Neural progenitor cell (in vitro differentiated cells): ENCODE measurements around the gene EBF4. TPM values are rescaled to one million over a fixed set of nuclear protein-coding genes. Genes with fewer than 3 reads are reported as not detected.

ENCODE experiments used
- DNase-seq: peaks from one replicate; pipeline ENCODE4 v3.0.0-alpha.2; 2016; ENCODE audit warnings: low spot score
- H2AFZ ChIP-seq: fragments of 200-600 bp; sonication (generic); replicated peaks from 2 replicates; pipeline ENCODE4 v1.6.1; 2016; ENCODE audit warnings: antibody characterized with exemption
- H3F3A ChIP-seq: fragments of 200-600 bp; sonication (generic); 2 replicates; pipeline ENCODE4 v1.6.1; 2016; ENCODE audit warnings: antibody characterized with exemption, low read depth
- H3K27ac ChIP-seq: fragments of 200-600 bp; sonication (generic); 2 replicates; pipeline ENCODE4 v1.5.1; 2016; ENCODE audit warnings: mild to moderate bottlenecking
- H3K27me3 ChIP-seq: fragments of 200-600 bp; sonication (generic); 2 replicates; pipeline ENCODE4 v1.6.1; 2016; ENCODE audit warnings: mild to moderate bottlenecking, moderate library complexity
- H3K36me3 ChIP-seq: fragments of 200-600 bp; sonication (generic); 2 replicates; pipeline ENCODE4 v1.5.1; 2016
- H3K4me1 ChIP-seq: fragments of 200-600 bp; sonication (generic); 2 replicates; pipeline ENCODE4 v1.6.1; 2016; ENCODE audit warnings: mixed run types
- H3K4me2 ChIP-seq: fragments of 200-600 bp; sonication (generic); 2 replicates; pipeline ENCODE4 v1.6.1; 2016
- H3K4me3 ChIP-seq: fragments of 200-600 bp; sonication (generic); 2 replicates; pipeline ENCODE4 v1.5.1; 2016
- H3K79me2 ChIP-seq: fragments of 200-600 bp; sonication (generic); 2 replicates; pipeline ENCODE4 v1.6.1; 2016; ENCODE audit warnings: low read depth
- H3K9ac ChIP-seq: fragments of 200-600 bp; sonication (generic); 2 replicates; pipeline ENCODE4 v1.6.1; 2016
- H3K9me3 ChIP-seq: fragments of 200-600 bp; sonication (generic); 2 replicates; pipeline ENCODE4 v1.5.1; 2016; ENCODE audit warnings: low read depth
- H4K20me1 ChIP-seq: fragments of 200-600 bp; sonication (generic); 2 replicates; pipeline ENCODE4 v1.6.1; 2016; ENCODE audit warnings: low read depth
- H3K27ac Mint-ChIP-seq: 3 replicates; pipeline ENCODE4 v1.8.0; 2021; ENCODE audit warnings: mixed read lengths
- H3K27me3 Mint-ChIP-seq: 2 replicates; pipeline ENCODE4 v1.8.0; 2022; ENCODE audit warnings: low read depth, mild to moderate bottlenecking, inconsistent platforms, moderate library complexity, mixed read lengths; ENCODE audit not compliant: insufficient read depth
- H3K36me3 Mint-ChIP-seq: 3 replicates; pipeline ENCODE4 v1.8.0; 2021; ENCODE audit warnings: mixed read lengths
- H3K4me1 Mint-ChIP-seq: 3 replicates; pipeline ENCODE4 v1.8.0; 2021; ENCODE audit warnings: mixed read lengths
- H3K4me3 Mint-ChIP-seq: 3 replicates; pipeline ENCODE4 v1.8.0; 2021; ENCODE audit warnings: mild to moderate bottlenecking, moderate library complexity, mixed read lengths
- H3K9me3 Mint-ChIP-seq: 3 replicates; pipeline ENCODE4 v1.8.0; 2020; ENCODE audit warnings: mixed read lengths
- CTCF ChIP-seq: fragments of 200-600 bp; sonication (generic); IDR thresholded peaks from 2 replicates; pipeline ENCODE4 v1.5.1; 2017; ENCODE audit warnings: antibody characterized with exemption, mild to moderate bottlenecking
- EZH2 ChIP-seq: fragments of 200-600 bp; sonication (generic); IDR thresholded peaks from 2 replicates; pipeline ENCODE4 v1.6.1; 2017; ENCODE audit warnings: antibody characterized with exemption, mild to moderate bottlenecking, moderate library complexity
- EZH2phosphoT487 ChIP-seq: fragments of 200-600 bp; sonication (generic); IDR thresholded peaks from 2 replicates; pipeline ENCODE4 v1.6.1; 2017; ENCODE audit warnings: antibody characterized with exemption
- total RNA-seq: library from RNA; depleted of rRNA; stranded (reverse); fragments of >200 nt; gene quantifications from 2 replicates; pipeline ENCODE4 v1.2.3, GENCODE V29; 2015; ENCODE audit warnings: low replicate concordance

The EBF4 gene
- total RNA-seq, 1 donor from 2014 or later: 1.9 TPM

GRCh38 chr20:2748551-2749342 is 56.2 kb downstream of the EBF4 start:
- H3K4me3 Mint-ChIP-seq: no peak overlapping the region

GRCh38 chr20:2749343-2749950 is 56.9 kb downstream of the EBF4 start:
- peaks cover 66% of the 10 kb centered on the region for H3K27me3 Mint-ChIP-seq
- no peaks in the 10 kb centered on the region for H3K9me3 ChIP-seq
- H3K4me1 Mint-ChIP-seq: peaks cover 11% of the 10 kb centered on the region
- no peaks in the 10 kb centered on the region for H3K36me3 Mint-ChIP-seq
- no peak overlapping the region for H3K27ac ChIP-seq
- H3K36me3 ChIP-seq: no peaks in the 10 kb centered on the region
- peaks cover 14% of the 10 kb centered on the region for H3F3A ChIP-seq
- H3K4me3 ChIP-seq: no peak overlapping the region
- H3K27ac Mint-ChIP-seq: no peak overlapping the region
- H4K20me1 ChIP-seq: peaks cover 34% of the 10 kb centered on the region
- no peak overlapping the region for H2AFZ ChIP-seq
- no peak overlapping the region for H3K9ac ChIP-seq
- H3K4me2 ChIP-seq: no peak overlapping the region
- H3K4me3 Mint-ChIP-seq: no peak overlapping the region
- H3K4me1 ChIP-seq: peaks cover 14% of the 10 kb centered on the region
- TF ChIP-seq EZH2 (peak; percentile 56), EZH2phosphoT487 (no peak), CTCF (no peak)
- no peak for DNase-seq
- H3K9me3 Mint-ChIP-seq: no peaks in the 10 kb centered on the region
- no peaks in the 10 kb centered on the region for H3K79me2 ChIP-seq
- peaks cover 100% of the 10 kb centered on the region for H3K27me3 ChIP-seq

More at GRCh38 chr20:2748551-2749342, 56.2 kb downstream of the EBF4 start:
- Histone ChIP-seq H3K4me3 (no peak overlapping the region), H3K9ac (no peak overlapping the region), H3F3A (peaks cover 14% of the 10 kb centered on the region), H3K79me2 (no peaks in the 10 kb centered on the region), H3K4me2 (no peak overlapping the region), H3K36me3 (no peaks in the 10 kb centered on the region), H3K9me3 (no peaks in the 10 kb centered on the region), H4K20me1 (peaks cover 34% of the 10 kb centered on the region), H3K27me3 (peaks cover 100% of the 10 kb centered on the region), H3K27ac (no peak overlapping the region), H2AFZ (no peak overlapping the region), H3K4me1 (peaks cover 14% of the 10 kb centered on the region)
- Mint-ChIP-seq H3K9me3 (no peaks in the 10 kb centered on the region), H3K4me1 (peaks cover 11% of the 10 kb centered on the region), H3K27ac (no peak overlapping the region), H3K36me3 (no peaks in the 10 kb centered on the region), H3K27me3 (peaks cover 64% of the 10 kb centered on the region)
- no peak for DNase-seq
- TF ChIP-seq EZH2: no peak
- no peak for TF ChIP-seq CTCF
- no peak for TF ChIP-seq EZH2phosphoT487

GRCh38 chr20:2749951-2750490 is 57.4 kb downstream of the EBF4 start:
- Histone ChIP-seq H3K4me3 (no peak overlapping the region), H3K4me2 (peak overlapping the region; percentile 84)
- peaks cover 11% of the 10 kb centered on the region for H3K4me1 Mint-ChIP-seq

More at GRCh38 chr20:2749951-2750490, 57.4 kb downstream of the EBF4 start:
- Mint-ChIP-seq H3K4me3 (no peak overlapping the region), H3K9me3 (no peaks in the 10 kb centered on the region), H3K27me3 (peaks cover 67% of the 10 kb centered on the region), H3K36me3 (no peaks in the 10 kb centered on the region), H3K27ac (no peak overlapping the region)
- Histone ChIP-seq H3F3A (peaks cover 14% of the 10 kb centered on the region), H3K9ac (no peak overlapping the region), H3K27ac (no peak overlapping the region), H3K27me3 (peaks cover 100% of the 10 kb centered on the region), H3K4me1 (peaks cover 14% of the 10 kb centered on the region), H3K9me3 (no peaks in the 10 kb centered on the region), H4K20me1 (peaks cover 34% of the 10 kb centered on the region), H3K36me3 (no peaks in the 10 kb centered on the region), H2AFZ (no peak overlapping the region), H3K79me2 (no peaks in the 10 kb centered on the region)
- DNase-seq: no peak
- peak; percentile 91 for TF ChIP-seq EZH2
- no peak for TF ChIP-seq CTCF
- TF ChIP-seq EZH2phosphoT487: peak; percentile 91
